H1 (cell line): ENCODE data around the gene STPG1. TPM values are rescaled to one million over a fixed set of nuclear protein-coding genes. Genes with fewer than 3 reads are reported as not detected.

Experiments used
- BCL11A ChIP-seq, 2 experiments: IDR thresholded peaks; one replicate each; pipeline ENCODE4 v1.6.1; 2011; ENCODE audit warnings: low read depth in 2 of 2, low read length in 2 of 2, mild to moderate bottlenecking in 2 of 2
- CREB1 ChIP-seq: IDR thresholded peaks from 2 replicates; pipeline ENCODE4 v1.6.1; 2012; ENCODE audit warnings: inconsistent platforms
- JUN ChIP-seq: IDR thresholded peaks from 2 replicates; pipeline ENCODE4 v1.6.1; 2011; ENCODE audit warnings: low read depth, mild to moderate bottlenecking, improper control_type of control experiment, low read length
- USF2 ChIP-seq: IDR thresholded peaks from 2 replicates; pipeline ENCODE4 v1.6.1; 2011; ENCODE audit warnings: low read length, improper control_type of control experiment
- YY1 ChIP-seq: IDR thresholded peaks from 2 replicates; pipeline ENCODE4 v1.6.1; 2011; ENCODE audit warnings: low read depth, mild to moderate bottlenecking, low read length
- polyA plus RNA-seq, 7 experiments: library from polyadenylated mRNA; depleted of rRNA in 3 of 7; stranded (reverse) in 5 of 7; unstranded in 2 of 7; fragments of >200 nt in 5 of 7; fragments of 200-250 nt in 2 of 7; gene quantifications; 1 replicate in 5 of 7; 2 replicates in 1 of 7; 4 replicates in 1 of 7; pipeline versions ENCODE4 v1.2.1 to v1.2.3, GENCODE V29; 2011 to 2013; ENCODE audit warnings: missing spikeins in 2 of 7, mixed read lengths in 2 of 7
- total RNA-seq: library from RNA; stranded (reverse); fragmentation: NEBNext Ultra II Directional; extraction: Animal tissue kit (Norgen Biotek cat#: 25700); gene quantifications from 2 replicates; pipeline ENCODE4 v1.2.1, GENCODE V29; 2021

STPG1 gene
- total and polyA plus RNA-seq, 2 of the 8 experiments (the other 6 are each of a cell fraction or from before 2014, with no cell fraction given), result 10.3 to 11.2 TPM

GRCh38 chr1:24390924-24391782 lies 22.4 kb downstream of the STPG1 start (continued):
- TF ChIP-seq USF2 (no peak), YY1 (0 out of 2 replicates have a peak, but pooled peaks have one; percentile 10), BCL11A (IDR thresholded peaks at IDR 0.05; ENCODE audit: low read depth in 2 of 2, low read length in 2 of 2) (no peak), JUN (no peak), CREB1 (peak; percentile 25; the same call in 1 of the 2 replicates)
